KOPT-K1 (cell line): ENCODE data around the gene FOXK2.
"Not testable (repeated sequence)": the region's sequence is repeated elsewhere in the genome, so short reads cannot be mapped to it uniquely, and the experiment has no call there.

Experiments used
- H3K27ac ChIP-seq: fragments of 200-600 bp; sonication (generic); 2 replicates; pipeline ENCODE4 v1.5.1; 2016; ENCODE audit warnings: antibody characterized with exemption, mild to moderate bottlenecking, low read depth, low read length; ENCODE audit not compliant: poor library complexity, severe bottlenecking
- H3K36me3 ChIP-seq: fragments of 200-600 bp; sonication (generic); 2 replicates; pipeline ENCODE4 v1.5.1; 2017; ENCODE audit warnings: antibody characterized with exemption, mild to moderate bottlenecking, low read length, moderate library complexity; ENCODE audit not compliant: insufficient read depth
- H3K9me3 ChIP-seq: fragments of 200-600 bp; sonication (generic); 2 replicates; pipeline ENCODE4 v1.5.1; 2017; ENCODE audit warnings: antibody characterized with exemption, low read length, mild to moderate bottlenecking; ENCODE audit not compliant: insufficient read depth, poor library complexity, severe bottlenecking

The FOXK2 gene

DNA sequence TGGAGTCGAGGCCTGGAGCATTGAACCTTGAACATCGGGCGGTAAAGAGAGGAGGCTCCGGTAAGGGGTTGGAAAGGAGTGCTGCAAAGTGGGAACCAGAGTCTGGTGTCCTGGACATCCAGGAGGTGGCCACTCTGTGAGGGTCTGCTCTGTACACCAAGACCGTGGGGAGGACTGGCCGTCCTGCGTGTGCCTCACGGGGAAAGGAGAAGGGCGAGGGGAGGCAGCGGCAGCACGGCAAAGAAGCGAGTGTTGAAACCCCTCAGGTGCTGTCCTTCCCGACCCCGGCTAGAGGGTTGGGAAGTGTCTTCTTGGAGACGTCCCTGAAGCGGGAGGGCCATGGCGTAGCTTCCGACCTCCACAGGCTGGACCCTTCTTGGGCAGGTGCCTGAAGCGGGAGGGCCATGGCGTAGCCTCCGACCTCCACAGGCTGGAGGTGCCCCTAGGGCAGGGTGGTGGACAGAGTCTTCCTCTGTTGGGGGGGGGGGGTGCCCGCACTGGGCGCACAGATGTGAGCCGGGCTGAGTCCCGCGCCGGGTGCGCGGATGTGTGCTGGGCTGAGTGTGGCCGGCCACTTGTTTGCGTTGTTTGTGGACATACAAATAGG, 42.0 kb downstream of the FOXK2 start:
- Histone ChIP-seq H3K36me3 (peaks cover 52% of the 10 kb centered on the region), H3K27ac (no peak overlapping the region), H3K9me3 (no peaks in the 10 kb centered on the region)

DNA sequence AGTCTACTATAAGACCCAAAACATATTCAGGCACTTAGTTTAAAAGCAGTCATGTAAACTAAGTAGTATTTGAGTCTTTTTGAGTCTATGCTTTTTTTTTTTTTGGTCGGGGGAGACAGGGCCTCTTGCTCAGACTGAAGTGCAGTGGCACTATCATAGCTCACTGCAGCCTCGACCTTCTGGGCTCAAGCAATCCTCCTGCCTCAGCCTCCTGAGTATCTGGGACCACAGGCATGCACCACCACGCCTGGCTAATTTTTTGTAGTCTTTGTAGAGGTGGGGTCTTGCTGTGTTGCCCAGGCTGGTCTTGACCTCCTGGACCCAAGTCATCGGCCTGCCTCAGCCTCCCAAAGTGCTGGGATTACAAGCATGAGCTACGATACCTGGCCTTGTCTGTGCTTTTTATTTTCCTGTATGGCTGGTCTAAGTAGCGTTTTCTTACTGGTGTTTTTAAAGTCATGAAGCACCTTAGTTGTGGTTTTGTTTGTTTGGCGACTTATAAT, 43.2 kb downstream of the FOXK2 start:
- H3K27ac ChIP-seq, H3K9me3 ChIP-seq: not testable (repeated sequence)
- H3K36me3 ChIP-seq = peaks cover 60% of the 10 kb centered on the region

DNA sequence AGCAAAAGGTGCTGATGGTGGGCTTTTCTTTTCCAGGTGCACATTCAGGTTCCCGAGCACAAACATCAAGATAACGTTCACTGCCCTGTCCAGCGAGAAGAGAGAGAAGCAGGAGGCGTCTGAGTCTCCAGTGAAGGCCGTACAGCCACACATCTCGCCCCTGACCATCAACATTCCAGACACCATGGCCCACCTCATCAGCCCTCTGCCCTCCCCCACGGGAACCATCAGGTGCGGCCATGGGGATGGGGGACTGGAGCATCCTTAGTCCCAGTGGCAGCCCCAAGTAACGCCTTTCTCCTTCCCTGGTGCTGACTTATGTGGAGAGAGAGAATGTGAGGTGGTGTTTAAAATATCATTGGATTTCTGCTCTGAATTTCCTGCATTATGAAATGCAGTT, 43.8 kb downstream of the FOXK2 start:
- H3K27ac ChIP-seq = no peak overlapping the region
- peaks cover 60% of the 10 kb centered on the region for H3K36me3 ChIP-seq
- H3K9me3 ChIP-seq = no peaks in the 10 kb centered on the region

DNA sequence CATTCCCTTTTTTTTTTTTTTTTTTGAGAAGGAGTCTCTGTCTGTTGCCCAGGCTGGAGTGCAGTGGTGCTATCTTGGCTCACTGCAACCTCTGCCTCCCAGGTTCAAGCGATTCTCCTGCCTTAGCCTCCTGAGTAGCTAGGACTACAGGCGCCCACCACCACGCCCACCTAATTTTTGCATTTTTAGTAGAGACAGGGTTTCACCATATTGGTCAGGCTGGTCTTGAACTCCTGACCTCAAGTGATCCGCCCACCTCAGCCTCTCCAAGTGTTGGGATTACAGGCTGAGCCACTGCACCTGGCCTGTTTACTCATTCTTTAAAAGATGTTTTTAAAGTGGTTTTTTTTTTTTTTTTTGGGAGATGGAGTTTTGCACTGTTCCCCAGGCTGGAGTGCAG, 44.2 kb downstream of the FOXK2 start:
- not testable (repeated sequence) for H3K9me3 ChIP-seq, H3K27ac ChIP-seq
- peaks cover 61% of the 10 kb centered on the region for H3K36me3 ChIP-seq

DNA sequence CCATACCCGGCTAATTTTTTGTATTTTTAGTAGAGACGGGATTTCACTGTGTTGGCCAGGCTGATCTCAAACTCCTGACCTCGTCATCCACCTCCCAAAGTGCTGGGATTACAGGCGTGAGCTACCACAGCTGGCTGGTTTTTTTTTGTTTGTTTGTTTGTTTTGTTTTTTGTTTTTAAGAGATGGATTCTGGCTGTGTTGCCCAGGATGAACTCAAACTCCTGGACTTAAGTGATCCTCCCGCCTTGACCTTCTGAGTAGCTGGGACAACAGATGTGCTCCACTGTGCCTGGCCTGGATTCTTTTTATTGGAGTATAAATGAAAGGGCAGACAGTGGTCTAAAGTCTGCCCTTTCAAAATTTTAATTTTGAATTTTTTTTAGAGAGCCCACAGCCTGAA, 44.7 kb downstream of the FOXK2 start:
- H3K27ac ChIP-seq = no peak overlapping the region
- H3K36me3 ChIP-seq = peaks cover 66% of the 10 kb centered on the region
- H3K9me3 ChIP-seq = no peaks in the 10 kb centered on the region

DNA sequence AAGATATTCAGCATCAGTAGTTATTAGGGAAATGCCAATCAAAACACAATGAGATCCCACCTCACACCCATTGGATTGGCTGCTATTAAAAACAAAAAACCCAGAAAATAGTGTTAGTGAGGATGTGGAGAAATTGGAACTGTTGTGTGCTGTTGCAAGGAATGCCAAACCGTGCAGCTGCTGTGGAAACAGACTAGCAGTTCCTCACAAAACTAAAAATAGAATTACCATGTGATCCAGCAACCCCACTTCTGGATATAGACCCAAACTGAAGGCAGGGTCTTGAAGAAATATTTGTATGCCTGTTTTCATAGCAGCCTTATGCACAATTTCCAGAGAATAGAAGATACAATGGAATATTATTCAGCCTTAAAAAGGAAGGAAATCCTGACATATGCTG, 46.0 kb downstream of the FOXK2 start:
- Histone ChIP-seq H3K9me3 (no peaks in the 10 kb centered on the region), H3K36me3 (peaks cover 79% of the 10 kb centered on the region), H3K27ac (no peak overlapping the region)

DNA sequence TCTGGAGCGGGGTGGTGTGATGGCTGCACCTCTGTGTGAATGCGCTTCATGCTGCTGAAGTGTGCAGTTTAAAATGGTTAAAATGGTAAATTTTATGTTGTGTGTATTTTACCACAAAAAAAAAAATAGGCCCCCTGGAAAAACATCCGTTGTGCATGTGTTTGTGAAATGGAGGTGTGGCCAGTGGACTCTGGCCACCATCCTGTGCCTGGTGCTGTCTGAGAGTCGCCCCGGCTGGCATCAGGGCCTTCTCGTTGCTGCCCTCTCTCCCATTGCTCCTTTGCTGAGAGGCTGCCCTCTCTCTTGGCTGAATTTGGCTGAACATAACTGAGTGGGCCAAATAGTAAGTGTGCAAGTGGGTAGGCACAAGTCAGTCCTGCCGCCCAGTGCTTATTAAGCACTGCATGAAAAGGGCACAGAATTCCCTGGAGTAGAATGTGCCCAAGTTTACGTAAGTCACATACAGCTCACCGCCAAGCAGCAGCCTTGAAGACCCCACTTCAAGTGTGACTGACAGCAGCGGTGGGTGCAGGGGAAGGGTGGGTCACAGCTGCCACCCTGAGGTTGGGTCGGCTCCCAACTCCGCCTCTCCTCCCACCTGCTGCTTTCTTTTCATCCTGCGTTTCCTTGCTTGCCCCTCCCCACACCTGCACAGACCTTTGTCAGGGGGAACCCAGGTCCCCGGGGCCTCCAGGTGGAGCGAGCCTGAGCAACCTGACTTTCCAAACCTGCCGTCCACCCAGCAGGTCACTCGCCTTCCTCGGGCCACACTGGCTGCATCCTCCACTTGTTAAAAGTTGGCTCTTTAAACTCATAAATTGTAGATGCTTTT, 46.8 kb downstream of the FOXK2 start:
- Histone ChIP-seq H3K9me3 (no peaks in the 10 kb centered on the region), H3K36me3 (peaks cover 87% of the 10 kb centered on the region), H3K27ac (no peak overlapping the region)

DNA sequence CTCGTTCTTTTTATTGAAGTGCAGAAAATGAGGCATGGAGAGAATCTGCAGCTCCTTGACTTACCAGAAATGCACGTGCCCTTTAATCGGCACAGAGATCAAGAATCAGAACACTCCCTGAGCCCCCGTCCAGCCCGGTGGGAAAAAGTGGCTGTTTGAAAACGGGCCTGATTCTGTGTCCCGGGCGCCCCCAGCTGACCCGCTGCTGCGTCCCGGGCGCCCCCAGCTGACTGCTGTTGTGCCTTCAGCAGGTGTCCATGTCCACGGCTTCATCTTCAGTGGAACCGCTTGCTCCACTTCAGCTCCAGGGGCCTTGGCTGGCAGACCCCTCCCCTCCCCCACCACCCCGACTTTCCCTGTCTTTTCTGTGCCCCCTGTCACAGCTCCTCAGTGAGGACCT, 47.8 kb downstream of the FOXK2 start:
- no peak overlapping the region for H3K27ac ChIP-seq

DNA sequence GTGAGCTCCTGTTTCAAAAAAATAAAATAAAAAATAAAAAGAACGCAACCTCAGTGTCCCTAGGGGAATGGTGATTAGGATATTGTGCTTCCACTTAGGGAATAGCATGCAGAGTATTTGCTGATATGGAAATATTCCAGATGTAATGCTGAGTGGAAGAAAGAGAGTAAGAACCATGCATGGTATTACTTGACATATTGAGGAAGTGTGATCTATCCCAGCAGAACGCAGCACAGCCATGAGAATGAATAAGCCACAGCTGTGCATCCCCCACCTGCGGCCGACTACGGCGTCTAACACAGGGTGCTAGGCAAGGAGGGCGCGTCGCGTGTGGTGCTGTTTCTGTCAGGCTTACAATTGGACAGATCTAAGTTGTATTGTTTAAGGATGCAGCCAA, 49.5 kb downstream of the FOXK2 start:
- peaks cover 100% of the 10 kb centered on the region for H3K36me3 ChIP-seq
- H3K27ac ChIP-seq = no peak overlapping the region
- H3K9me3 ChIP-seq = no peaks in the 10 kb centered on the region

More for the DNA sequence above, 47.8 kb downstream of the FOXK2 start:
- no peaks in the 10 kb centered on the region for H3K9me3 ChIP-seq
- H3K36me3 ChIP-seq = peaks cover 97% of the 10 kb centered on the region

DNA sequence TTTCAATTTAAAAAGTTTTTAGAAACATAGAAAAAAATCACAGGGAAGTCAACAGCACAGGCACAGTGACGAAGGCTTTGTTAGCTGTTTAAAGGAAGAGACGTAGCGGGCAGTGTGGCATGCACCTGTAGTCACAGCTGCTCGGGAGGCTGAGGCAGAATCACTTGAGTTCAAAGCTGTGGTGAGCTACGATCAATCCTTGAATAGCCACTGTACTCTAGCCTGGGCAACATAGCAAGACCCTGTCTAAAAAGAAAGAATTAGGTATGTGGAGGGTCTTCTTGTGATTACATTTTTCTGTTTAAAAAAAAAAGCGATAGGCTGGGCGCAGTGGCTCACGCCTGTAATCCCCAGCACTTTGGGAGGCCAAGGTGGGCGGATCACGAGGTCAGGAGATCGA, 50.1 kb downstream of the FOXK2 start:
- H3K36me3 ChIP-seq = peaks cover 100% of the 10 kb centered on the region

DNA sequence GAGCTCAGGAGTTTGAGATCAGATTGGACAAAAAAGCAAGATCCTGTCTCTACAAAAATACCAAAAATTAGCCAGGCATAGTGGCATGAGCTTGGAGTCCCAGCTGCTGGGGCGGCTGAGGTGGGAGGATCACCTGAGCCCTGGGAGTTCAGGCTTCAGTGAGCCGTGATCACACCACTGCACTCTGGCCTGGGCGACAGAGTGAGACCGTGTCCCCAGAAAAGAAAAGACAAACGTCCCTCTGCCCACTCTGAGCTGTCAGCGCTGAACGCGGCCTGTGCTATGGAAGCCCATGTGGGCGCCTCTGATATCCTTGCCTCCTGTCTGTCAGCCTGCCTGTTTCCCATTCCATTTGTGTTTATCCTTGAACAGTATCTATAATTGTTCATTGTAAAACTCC, 50.7 kb downstream of the FOXK2 start:
- H3K36me3 ChIP-seq = peaks cover 100% of the 10 kb centered on the region
- no peaks in the 10 kb centered on the region for H3K9me3 ChIP-seq
- no peak overlapping the region for H3K27ac ChIP-seq

More for the DNA sequence above, 50.1 kb downstream of the FOXK2 start:
- no peaks in the 10 kb centered on the region for H3K9me3 ChIP-seq
- no peak overlapping the region for H3K27ac ChIP-seq

DNA sequence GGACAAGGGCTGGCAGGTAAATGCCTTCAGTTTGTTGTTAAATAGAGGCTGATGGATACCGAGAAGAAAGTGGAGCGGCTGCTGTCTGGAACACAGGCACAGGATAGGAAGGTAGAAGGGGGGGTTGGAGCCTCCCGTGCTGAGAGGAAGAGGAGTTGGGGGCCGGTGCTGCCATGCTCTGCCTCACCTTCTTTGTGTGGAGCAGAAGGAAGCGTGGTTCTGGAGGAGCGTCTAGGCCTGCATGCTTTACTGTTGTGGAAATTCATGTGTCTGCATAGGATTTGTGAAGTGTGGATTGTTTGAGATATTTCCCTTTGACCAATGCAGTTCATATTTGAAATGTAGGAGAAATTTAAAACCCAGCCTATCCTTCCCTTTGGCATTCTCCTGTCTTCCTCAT, 52.3 kb downstream of the FOXK2 start:
- peaks cover 100% of the 10 kb centered on the region for H3K36me3 ChIP-seq
- no peaks in the 10 kb centered on the region for H3K9me3 ChIP-seq
- H3K27ac ChIP-seq = no peak overlapping the region

DNA sequence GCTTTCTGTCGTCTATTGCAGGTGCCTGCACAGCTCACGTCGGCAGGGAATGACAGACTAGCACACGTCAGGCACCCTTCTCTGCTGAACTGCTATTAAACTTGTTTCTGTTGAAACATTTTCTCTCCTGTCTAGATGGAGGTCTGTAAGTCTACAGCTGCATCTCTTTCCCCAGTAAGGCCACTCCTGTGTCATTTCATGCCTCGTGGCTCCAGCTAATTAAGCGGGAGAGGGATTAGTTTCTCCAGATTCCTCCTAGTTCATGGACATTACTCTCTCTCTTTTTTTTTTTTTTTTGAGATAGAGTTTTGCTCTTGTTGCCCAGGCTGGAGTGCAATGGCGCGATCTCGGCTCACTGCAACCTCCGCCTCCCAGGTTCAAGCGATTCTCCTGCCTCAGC, 54.5 kb downstream of the FOXK2 start:
- H3K9me3 ChIP-seq = no peaks in the 10 kb centered on the region
- H3K36me3 ChIP-seq = peaks cover 100% of the 10 kb centered on the region
- no peak overlapping the region for H3K27ac ChIP-seq

DNA sequence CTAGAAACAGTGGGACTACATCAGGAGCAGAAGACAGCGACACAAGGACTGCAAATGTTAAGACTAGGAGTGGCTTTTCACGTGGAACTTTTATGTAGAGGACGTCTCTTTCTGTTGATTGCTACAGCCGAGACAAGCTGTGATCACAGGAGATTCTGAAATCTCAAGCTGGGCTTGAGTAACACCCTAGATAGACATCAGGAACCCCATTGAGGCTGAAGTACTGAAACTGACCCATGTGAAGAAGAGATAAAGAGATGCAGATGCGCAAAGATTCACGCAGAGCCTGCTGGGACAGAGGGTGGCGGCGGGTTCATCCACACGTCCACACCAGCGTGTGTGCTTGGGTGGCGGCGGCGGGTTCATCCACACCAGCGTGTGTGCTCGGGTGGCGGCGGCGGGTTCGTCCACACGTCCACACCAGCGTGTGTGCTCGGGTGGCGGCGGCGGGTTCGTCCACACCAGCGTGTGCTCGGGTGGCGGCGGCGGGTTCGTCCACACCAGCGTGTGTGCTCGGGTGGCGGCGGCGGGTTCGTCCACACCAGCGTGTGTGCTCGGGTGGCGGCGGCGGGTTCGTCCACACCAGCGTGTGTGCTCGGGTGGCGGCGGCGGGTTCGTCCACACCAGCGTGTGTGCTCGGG, 56.2 kb downstream of the FOXK2 start:
- H3K36me3 ChIP-seq = peaks cover 87% of the 10 kb centered on the region
- not testable (repeated sequence) for H3K27ac ChIP-seq, H3K9me3 ChIP-seq

DNA sequence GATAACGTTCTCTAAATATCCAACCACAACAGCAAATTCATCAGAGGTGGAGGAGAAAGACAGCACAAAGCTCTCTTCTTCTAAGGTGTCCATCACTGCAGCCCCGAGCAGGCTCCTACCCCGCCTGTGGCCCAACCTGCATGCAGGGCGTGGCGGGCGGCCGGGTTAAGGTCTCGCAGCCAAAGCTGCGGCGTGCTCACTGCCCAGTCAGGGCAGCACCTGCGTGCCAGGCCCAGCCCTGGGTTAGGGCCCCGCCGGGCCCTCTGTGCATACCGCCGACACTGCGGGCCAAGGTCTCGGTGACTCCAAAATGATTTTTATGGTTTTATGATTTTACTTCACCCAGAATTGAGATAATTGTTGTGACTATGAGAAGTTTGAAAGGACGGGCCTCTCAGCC, 57.8 kb downstream of the FOXK2 start:
- Histone ChIP-seq H3K9me3 (no peaks in the 10 kb centered on the region), H3K36me3 (peaks cover 87% of the 10 kb centered on the region), H3K27ac (no peak overlapping the region)
